GM13977 (cell line): ENCODE measurements around the gene KDM3B.

ENCODE experiments used
- DNase-seq: peaks from one replicate; pipeline ENCODE4 v3.0.0; 2012; ENCODE audit warnings: low spot score
- CTCF ChIP-seq: IDR thresholded peaks from 2 replicates; pipeline ENCODE4 v1.5.1; 2012; ENCODE audit warnings: mild to moderate bottlenecking, control low read depth; ENCODE audit not compliant: insufficient read depth; ENCODE audit errors: extremely low read depth, missing control alignments
- in situ Hi-C: fragments of 300-500 bp; cut with MboI; formaldehyde crosslinking; loops from one replicate; pipeline ENCODE4 v1.12.0; 2022; ENCODE audit warnings: low sequenced_read_pairs, low pct_unique_long_range_greater_than_20kb, mixed read lengths, inconsistent platforms; ENCODE audit not compliant: unreplicated experiment

The KDM3B gene

GRCh38 chr5:138454121-138454520 lies 101.6 kb downstream of the KDM3B start:
- no peak for DNase-seq
- in situ Hi-C loops, result no loop called here
- no peak for TF ChIP-seq CTCF

DNA sequence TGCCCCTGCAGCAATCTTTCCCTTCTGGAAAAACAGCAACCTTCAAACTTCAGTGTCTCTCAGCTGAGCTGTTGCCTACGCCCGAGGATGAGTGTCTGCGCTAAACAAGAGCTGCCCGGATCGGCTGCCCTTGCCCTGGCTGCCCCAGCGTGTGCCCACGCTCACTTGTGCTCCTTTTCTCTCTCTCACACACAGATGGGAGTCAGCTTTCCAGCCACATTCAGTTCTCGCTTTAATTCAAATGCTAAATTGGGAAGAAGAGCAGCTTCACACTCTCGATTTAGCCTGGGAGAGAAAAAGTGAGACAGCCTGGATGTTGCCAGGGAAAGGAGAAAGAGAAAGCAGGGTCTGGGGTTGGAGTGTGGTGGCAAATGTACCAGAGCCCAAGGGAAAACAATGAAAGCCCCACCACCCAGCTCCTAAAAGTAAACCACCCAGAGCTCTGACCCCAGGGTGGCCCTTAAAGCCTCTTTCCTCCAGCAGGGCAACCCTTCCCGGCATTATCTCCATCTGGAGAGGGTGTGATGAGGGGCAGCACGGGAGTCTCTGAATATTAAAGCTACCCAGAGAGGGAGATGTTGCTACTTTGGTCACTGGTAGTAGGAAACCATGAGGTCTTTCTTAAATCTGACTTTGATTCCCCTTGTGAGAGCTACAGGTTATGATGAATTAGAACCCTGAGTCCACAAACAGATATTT lies 102.9 kb downstream of the KDM3B start:
- in situ Hi-C loops, result no loop called here
- no peak for DNase-seq
- no peak for TF ChIP-seq CTCF

DNA sequence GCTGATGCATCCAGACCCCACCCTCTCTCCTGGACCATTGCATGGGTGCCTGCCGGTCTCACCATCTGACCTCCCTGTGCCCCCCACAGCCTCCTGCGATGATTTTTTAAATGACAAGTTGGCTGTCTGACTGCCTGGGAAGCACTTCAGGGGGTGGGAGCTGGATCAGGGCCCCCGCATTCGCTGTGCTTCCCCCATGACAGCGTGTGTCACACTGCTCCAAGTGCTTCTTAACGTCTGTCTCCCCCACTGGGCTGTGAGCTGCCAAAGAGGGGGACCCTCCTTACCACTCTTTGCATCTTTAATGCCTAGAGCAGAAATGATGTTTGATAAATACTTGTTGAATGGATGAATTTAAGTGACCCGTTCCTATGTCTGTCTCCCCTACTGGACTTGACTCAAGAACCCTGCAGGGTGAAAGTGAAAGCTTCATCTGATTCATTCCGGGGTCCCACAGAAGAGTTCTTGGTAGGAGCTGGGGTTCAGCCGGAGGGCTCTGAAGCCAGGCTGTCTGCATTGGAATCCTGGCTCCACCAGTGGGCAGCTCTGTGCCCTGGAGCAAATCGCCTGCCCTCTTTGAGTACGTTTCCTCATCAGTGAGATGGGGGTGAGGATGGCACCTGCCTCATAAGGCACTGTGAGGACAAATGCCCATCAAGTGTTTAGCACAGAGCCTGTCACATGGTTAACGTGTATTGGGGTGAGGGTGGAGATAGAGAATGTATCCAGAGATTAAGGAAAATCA lies 105.2 kb downstream of the KDM3B start:
- DNase-seq, result no peak
- TF ChIP-seq CTCF, result no peak
- in situ Hi-C loops, result no loop called here

DNA sequence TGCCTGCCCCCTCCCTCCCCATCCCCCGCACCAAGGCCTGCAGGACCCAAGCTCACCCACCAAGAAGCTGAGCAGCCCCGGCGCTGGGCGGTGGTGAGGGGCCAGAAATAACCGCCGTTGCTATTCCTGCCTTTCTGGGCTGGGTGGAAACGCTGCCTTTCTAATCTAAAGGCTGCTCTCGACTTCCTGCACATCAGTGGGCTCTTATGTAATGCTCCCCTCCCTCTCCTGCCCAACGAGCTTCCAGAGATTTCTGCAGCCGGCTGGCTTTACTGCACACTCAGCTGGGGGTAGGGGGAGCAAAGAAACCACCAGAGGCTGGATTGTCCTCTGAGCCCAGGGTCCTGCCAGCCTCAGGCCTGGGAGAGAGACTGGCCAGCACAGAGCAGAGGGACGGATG lies 105.9 kb downstream of the KDM3B start:
- in situ Hi-C loops, result no loop called here
- DNase-seq, result no peak
- TF ChIP-seq CTCF, result no peak

- DNase-seq, result no peak
- no peak for TF ChIP-seq CTCF
- in situ Hi-C loops, result no loop called here
Observed at GRCh38 chr5:138458856-138459255, 106.4 kb downstream of the KDM3B start.

- in situ Hi-C loops, result no loop called here
- TF ChIP-seq CTCF, result no peak
- DNase-seq, result peak; percentile 75
Observed at GRCh38 chr5:138459311-138459933, 106.9 kb downstream of the KDM3B start.
